ENCODE measurements around the gene ARF1. TPM values are rescaled to one million over a fixed set of nuclear protein-coding genes. Genes with fewer than 3 reads are reported as not detected.

The ARF1 gene
- total RNA-seq, 1 experiment from 2014 or later = 512 TPM

GRCh38 chr1:228064296-228064695 is 18.2 kb upstream of the ARF1 start:
- DNase-seq = no peak
- no peaks in the 10 kb centered on the region for H3K9me3 Mint-ChIP-seq (ENCODE audit: low read depth, unreplicated experiment)
- H3K27me3 Mint-ChIP-seq (ENCODE audit: unreplicated experiment) = peaks cover 53% of the 10 kb centered on the region
- H3K4me1 Mint-ChIP-seq (ENCODE audit: low read depth, unreplicated experiment) = no peaks in the 10 kb centered on the region
- CTCF ChIA-PET = no interaction called here
- H3K36me3 Mint-ChIP-seq (ENCODE audit: insufficient read depth, unreplicated experiment) = peaks cover 6% of the 10 kb centered on the region
- no peak for TF ChIP-seq CTCF (IDR thresholded peaks at IDR 0.05; ENCODE audit: unreplicated experiment)
- no peak overlapping the region for H3K27ac Mint-ChIP-seq (ENCODE audit: unreplicated experiment)
- BruUV-seq (replicated peaks) = no TSS peak
- intact Hi-C loops (cut with micrococcal nuclease; ENCODE audit: unreplicated experiment) = no loop called here
- no peak overlapping the region for H3K4me3 Mint-ChIP-seq (ENCODE audit: low read depth, unreplicated experiment)

GRCh38 chr1:228064741-228065542 is 17.6 kb upstream of the ARF1 start:
- CTCF ChIA-PET = interaction anchor here (0.6 kb wide), 1 partner anchor 342 kb away, joined by 3 read pairs; the partner anchor contains the start of gene TRIM11
- Mint-ChIP-seq H3K36me3 (ENCODE audit: insufficient read depth, unreplicated experiment) (peaks cover 6% of the 10 kb centered on the region), H3K9me3 (ENCODE audit: low read depth, unreplicated experiment) (no peaks in the 10 kb centered on the region), H3K27ac (ENCODE audit: unreplicated experiment) (no peak overlapping the region), H3K4me1 (ENCODE audit: low read depth, unreplicated experiment) (no peaks in the 10 kb centered on the region), H3K4me3 (ENCODE audit: low read depth, unreplicated experiment) (no peak overlapping the region), H3K27me3 (ENCODE audit: unreplicated experiment) (peaks cover 60% of the 10 kb centered on the region)
- no TSS peak for BruUV-seq (replicated peaks)
- DNase-seq = no peak
- intact Hi-C loops (cut with micrococcal nuclease; ENCODE audit: unreplicated experiment) = no loop called here
- no peak for TF ChIP-seq CTCF (IDR thresholded peaks at IDR 0.05; ENCODE audit: unreplicated experiment)

GRCh38 chr1:228065543-228066347 is 16.8 kb upstream of the ARF1 start:
- no TSS peak for BruUV-seq (replicated peaks)
- Mint-ChIP-seq H3K27ac (ENCODE audit: unreplicated experiment) (no peak overlapping the region), H3K4me1 (ENCODE audit: low read depth, unreplicated experiment) (no peaks in the 10 kb centered on the region), H3K9me3 (ENCODE audit: low read depth, unreplicated experiment) (no peaks in the 10 kb centered on the region), H3K36me3 (ENCODE audit: insufficient read depth, unreplicated experiment) (peaks cover 6% of the 10 kb centered on the region), H3K27me3 (ENCODE audit: unreplicated experiment) (peaks cover 64% of the 10 kb centered on the region), H3K4me3 (ENCODE audit: low read depth, unreplicated experiment) (no peak overlapping the region)
- CTCF ChIA-PET = interaction anchor here (0.6 to 0.7 kb wide), 3 partner anchors 54 to 1160 kb away, joined by 3 to 5 read pairs (median 4); partner anchors contain the start of gene TRIM11
- DNase-seq = no peak
- TF ChIP-seq CTCF (IDR thresholded peaks at IDR 0.05; ENCODE audit: unreplicated experiment) = no peak
- intact Hi-C loops (cut with micrococcal nuclease; ENCODE audit: unreplicated experiment) = no loop called here

GRCh38 chr1:228066416-228066815 is 16.1 kb upstream of the ARF1 start:
- Mint-ChIP-seq H3K4me1 (ENCODE audit: low read depth, unreplicated experiment) (no peaks in the 10 kb centered on the region), H3K4me3 (ENCODE audit: low read depth, unreplicated experiment) (no peak overlapping the region), H3K27me3 (ENCODE audit: unreplicated experiment) (peaks cover 64% of the 10 kb centered on the region), H3K36me3 (ENCODE audit: insufficient read depth, unreplicated experiment) (peaks cover 6% of the 10 kb centered on the region), H3K9me3 (ENCODE audit: low read depth, unreplicated experiment) (no peaks in the 10 kb centered on the region), H3K27ac (ENCODE audit: unreplicated experiment) (no peak overlapping the region)
- CTCF ChIA-PET = interaction anchor here (0.6 to 0.7 kb wide), 2 partner anchors 55 to 1161 kb away, joined by 4 to 5 read pairs; no protein-coding TSS in a partner anchor
- no peak for TF ChIP-seq CTCF (IDR thresholded peaks at IDR 0.05; ENCODE audit: unreplicated experiment)
- intact Hi-C loops (cut with micrococcal nuclease; ENCODE audit: unreplicated experiment) = no loop called here
- no TSS peak for BruUV-seq (replicated peaks)
- no peak for DNase-seq

Measured in Calu3 (cell line).